Naive B cell (primary cell): Measurements from ENCODE around the gene AHRR. TPM values are rescaled to one million over a fixed set of nuclear protein-coding genes. Genes with fewer than 3 reads are reported as not detected.

ENCODE experiments used
- ATAC-seq, 2 donors: fragments of 150-1000 bp; cut with Tn5 transposase; 2 replicates each; pipeline ENCODE4 v1.10.0; 2021; ENCODE audit warnings: low read depth in 2 of 2, mild to moderate bottlenecking in 2 of 2, moderate library complexity in 2 of 2
- DNase-seq: peaks from one replicate; pipeline ENCODE4 v3.0.0; 2022
- H3K27ac Mint-ChIP-seq, 6 donors: one replicate each; pipeline ENCODE4 v1.8.0; 2020 to 2022; ENCODE audit warnings: mild to moderate bottlenecking in 6 of 6, mixed read lengths in 6 of 6, moderate library complexity in 5 of 6, inconsistent platforms in 2 of 6
- H3K27me3 Mint-ChIP-seq, 3 donors: one replicate each; pipeline ENCODE4 v1.8.0; 2021 to 2022; ENCODE audit warnings: mixed read lengths in 3 of 3, mild to moderate bottlenecking in 1 of 3
- H3K36me3 Mint-ChIP-seq, 2 donors: one replicate each; pipeline ENCODE4 v1.8.0; 2020 to 2022; ENCODE audit warnings: mixed read lengths in 2 of 2, inconsistent platforms in 1 of 2, mild to moderate bottlenecking in 1 of 2
- H3K4me1 Mint-ChIP-seq, 3 donors: one replicate each; pipeline ENCODE4 v1.8.0; 2020 to 2022; ENCODE audit warnings: mixed read lengths in 3 of 3, inconsistent platforms in 1 of 3, mild to moderate bottlenecking in 1 of 3, moderate library complexity in 1 of 3
- H3K4me3 Mint-ChIP-seq, 8 donors: one replicate each; pipeline ENCODE4 v1.8.0; 2020 to 2022; ENCODE audit warnings: mild to moderate bottlenecking in 8 of 8, mixed read lengths in 8 of 8, moderate library complexity in 8 of 8, inconsistent platforms in 2 of 8
- H3K9me3 Mint-ChIP-seq, 7 donors: one replicate each; pipeline ENCODE4 v1.8.0; 2020 to 2022; ENCODE audit warnings: mixed read lengths in 7 of 7, mild to moderate bottlenecking in 5 of 7, inconsistent platforms in 2 of 7, moderate library complexity in 1 of 7
- polyA plus RNA-seq, 6 donors: library from polyadenylated mRNA; unstranded; fragments of 300-500 nt; fragmentation: Illumina TruSeq; gene quantifications; one replicate each; pipeline ENCODE4 v1.2.3, GENCODE V29; 2021; ENCODE audit warnings: low read depth in 6 of 6

The AHRR gene
- polyA plus RNA-seq, 6 donors from 2014 or later: 0.09 TPM; not detected in 5

DNA sequence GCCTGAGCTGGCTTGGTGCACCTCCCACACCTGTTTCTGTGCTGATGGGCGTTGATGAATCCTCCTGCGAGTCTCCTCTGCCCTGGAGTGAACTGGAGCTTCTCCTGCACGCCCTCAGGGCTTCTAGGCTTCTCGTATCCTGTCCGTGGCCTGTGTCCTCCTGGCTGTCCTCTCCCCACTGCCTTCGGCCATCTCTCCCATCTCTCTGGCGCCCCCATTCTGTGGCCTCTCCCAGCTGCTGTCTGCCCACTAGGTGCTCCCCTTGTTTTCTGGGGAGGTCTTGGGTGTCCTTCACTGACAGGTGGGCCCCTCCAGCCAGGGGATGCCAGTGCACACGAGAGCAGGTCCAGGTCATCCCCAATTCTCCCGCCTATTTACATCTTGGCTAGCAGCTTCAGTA lies 28.8 kb downstream of the AHRR start:
- no peak overlapping the region for H3K4me3 Mint-ChIP-seq
- no peak overlapping the region for H3K27ac Mint-ChIP-seq
- ATAC-seq: no peak
- no peak for DNase-seq
- peaks cover 0 to 4% (median 0%) of the 10 kb centered on the region in 7 donors for H3K9me3 Mint-ChIP-seq
- peaks cover 0 to 7% (median 7%) of the 10 kb centered on the region in 3 donors for H3K4me1 Mint-ChIP-seq
- peaks cover 32 to 48% (median 48%) of the 10 kb centered on the region in 3 donors for H3K27me3 Mint-ChIP-seq
- H3K36me3 Mint-ChIP-seq: no peaks in the 10 kb centered on the region

DNA sequence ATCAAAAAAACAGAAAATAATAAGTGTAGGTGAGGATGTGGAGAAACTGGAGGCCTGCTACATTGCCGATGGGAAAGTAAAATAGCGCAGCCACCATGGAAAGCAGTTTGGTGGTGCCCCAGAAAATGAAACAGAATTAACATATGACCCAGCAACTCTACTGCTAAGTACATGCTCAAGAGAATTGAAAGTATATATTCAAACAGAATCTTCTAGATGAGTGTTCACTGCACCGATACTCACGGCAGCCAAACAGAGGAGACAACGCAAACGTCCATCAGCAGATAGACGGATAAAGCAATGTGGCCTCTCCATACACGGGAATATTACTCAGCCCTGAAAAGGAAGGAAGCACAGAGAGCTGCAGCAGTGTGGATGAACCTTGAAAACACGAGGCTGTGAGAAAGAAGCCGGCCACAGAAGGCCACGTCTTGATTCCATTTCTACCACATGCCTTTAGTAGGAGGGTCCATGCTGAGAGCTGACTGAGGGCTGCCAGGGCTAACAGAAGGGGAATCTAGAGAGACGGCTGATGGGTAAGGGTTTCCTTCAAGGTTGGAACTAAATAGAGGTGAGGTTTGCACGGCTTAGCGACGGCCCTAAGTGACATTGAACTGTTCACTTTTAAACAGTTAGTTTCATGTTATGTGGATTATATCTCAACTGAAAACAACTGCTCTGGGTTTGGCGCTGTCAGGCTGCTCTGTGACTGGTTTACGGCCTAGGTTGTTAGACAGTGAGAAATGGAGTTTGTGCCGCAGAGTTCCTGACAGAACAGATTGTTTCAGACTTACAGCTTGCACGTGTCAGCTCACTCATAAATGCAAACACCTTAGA lies 29.8 kb downstream of the AHRR start:
- no peak for DNase-seq
- Mint-ChIP-seq H3K9me3 (peaks cover 0 to 4% (median 0%) of the 10 kb centered on the region in 7 donors), H3K36me3 (no peaks in the 10 kb centered on the region), H3K4me3 (no peak overlapping the region), H3K27ac (no peak overlapping the region), H3K4me1 (peaks cover 0 to 10% (median 7%) of the 10 kb centered on the region in 3 donors), H3K27me3 (peaks cover 27 to 44% (median 42%) of the 10 kb centered on the region in 3 donors)
- ATAC-seq: no peak

DNA sequence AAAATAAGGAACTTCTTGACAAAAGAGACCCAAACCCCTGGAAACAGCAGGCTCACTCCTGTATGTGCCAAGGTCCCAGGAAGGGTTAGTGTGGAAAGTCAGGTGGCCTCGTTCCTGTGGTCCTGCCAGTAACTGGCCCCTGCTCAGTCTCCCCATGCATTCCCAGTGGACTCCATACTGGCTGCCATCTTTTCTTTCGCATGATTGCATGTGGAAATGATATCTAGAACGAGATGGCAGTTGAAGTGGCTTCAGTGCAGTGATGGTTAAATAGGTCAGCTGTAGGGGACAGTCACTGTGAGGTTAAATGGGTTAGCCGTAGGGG lies 30.4 kb downstream of the AHRR start:
- no peak for DNase-seq
- Mint-ChIP-seq H3K27me3 (peaks cover 21 to 38% (median 37%) of the 10 kb centered on the region in 3 donors), H3K27ac (no peak overlapping the region), H3K36me3 (no peaks in the 10 kb centered on the region), H3K4me1 (peaks cover 0 to 5% (median 1%) of the 10 kb centered on the region in 3 donors), H3K9me3 (peaks cover 0 to 4% (median 0%) of the 10 kb centered on the region in 7 donors), H3K4me3 (no peak overlapping the region)
- ATAC-seq: no peak

DNA sequence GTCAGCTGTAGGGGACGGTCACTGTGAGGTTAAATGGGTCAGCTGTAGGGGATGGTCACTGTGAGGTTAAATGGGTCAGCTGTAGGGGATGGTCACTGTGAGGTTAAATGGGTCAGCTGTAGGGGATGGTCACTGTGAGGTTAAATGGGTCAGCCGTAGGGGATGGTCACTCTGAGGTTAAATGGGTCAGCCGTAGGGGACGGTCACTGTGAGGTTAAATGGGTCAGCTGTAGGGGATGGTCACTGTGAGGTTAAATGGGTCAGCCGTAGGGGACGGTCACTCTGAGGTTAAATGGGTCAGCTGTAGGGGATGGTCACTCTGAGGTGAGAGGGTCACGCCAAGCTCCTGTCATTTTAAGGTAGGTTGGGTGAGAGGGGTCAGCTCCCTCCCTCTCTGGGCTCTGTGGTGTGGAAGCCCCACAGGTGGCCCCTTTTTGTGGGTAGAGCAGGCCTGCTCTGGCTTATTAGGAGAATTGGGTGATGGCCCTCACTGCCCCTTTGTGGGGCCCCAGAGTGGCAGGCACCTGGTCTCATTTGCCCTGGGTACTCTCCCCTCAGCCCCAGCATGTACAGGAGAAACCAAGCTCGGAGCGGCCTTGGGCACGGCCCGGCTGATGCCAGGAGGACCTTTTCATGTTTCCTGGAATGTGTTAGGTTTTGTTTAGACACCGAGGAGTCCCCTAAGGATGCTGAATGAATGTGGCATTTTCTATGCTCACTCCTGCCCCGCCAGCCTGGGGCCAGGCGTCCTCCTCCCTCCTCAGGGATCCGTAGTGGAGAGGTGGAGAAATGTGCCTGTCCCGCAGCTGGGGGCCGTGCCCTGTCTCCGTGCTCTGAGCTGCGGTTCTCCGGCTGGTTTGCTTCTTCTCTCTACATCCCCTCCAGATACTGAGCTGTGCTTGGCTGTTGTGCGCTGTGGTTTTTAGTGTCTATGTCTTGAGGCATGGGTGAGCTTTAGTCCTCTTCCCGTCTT lies 31.4 kb downstream of the AHRR start:
- ATAC-seq (no peak), DNase-seq (no peak)
- H3K27me3 Mint-ChIP-seq: peaks cover 18 to 30% (median 28%) of the 10 kb centered on the region in 3 donors
- no peak overlapping the region for H3K27ac Mint-ChIP-seq
- H3K4me3 Mint-ChIP-seq: no peak overlapping the region
- H3K36me3 Mint-ChIP-seq: no peaks in the 10 kb centered on the region
- H3K9me3 Mint-ChIP-seq: peaks cover 0 to 4% (median 0%) of the 10 kb centered on the region in 7 donors
- H3K4me1 Mint-ChIP-seq: peaks cover 0 to 3% (median 0%) of the 10 kb centered on the region in 3 donors

DNA sequence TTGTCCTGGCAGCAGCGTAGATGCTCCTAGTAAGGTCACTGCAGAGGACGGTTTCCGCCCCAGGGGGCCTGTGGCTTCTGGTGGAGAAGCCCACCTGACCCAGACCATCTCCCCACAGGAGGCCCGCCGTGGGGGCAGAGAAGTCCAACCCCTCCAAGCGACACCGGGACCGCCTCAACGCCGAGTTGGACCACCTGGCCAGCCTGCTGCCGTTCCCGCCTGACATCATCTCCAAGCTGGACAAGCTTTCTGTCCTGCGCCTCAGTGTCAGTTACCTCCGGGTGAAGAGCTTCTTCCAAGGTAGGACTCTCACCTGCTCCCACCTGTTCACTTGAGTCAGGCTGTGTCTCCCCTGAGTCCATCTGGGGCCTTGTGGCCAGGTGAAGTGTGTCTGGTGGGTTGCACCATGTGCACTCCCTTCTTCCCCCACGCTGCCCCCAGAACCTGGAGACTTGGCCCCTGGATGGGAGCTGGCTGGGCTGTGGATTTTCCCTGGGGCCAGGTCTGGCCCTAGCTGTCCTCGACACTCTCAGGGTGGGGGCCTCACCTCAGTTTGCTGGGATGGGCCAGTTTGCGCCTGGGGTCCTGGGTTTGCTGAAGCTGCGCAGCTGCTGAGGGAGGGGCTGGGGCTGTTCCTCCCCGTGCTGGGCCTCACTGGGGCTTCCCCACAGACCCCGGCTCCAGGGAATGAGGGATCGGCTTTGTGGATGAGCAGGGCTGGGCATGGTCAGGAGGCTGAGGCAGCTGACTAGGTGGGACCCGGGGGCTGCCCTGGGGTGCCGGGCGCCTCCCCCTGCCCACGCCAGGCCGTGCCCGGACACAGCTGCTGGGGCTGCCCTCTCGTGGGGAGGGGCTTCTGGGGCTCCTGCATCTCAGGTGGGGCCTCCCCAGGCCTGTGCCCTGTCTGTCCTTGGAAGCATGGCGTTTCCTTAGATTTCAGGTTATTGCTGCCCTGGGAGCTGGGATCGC lies 32.4 kb downstream of the AHRR start:
- Mint-ChIP-seq H3K27ac (no peak overlapping the region), H3K4me1 (peaks cover 0 to 3% (median 0%) of the 10 kb centered on the region in 3 donors), H3K27me3 (peaks cover 9 to 21% (median 18%) of the 10 kb centered on the region in 3 donors), H3K36me3 (no peaks in the 10 kb centered on the region), H3K4me3 (no peak overlapping the region), H3K9me3 (peaks cover 0 to 4% (median 0%) of the 10 kb centered on the region in 7 donors)
- no peak for ATAC-seq
- no peak for DNase-seq

DNA sequence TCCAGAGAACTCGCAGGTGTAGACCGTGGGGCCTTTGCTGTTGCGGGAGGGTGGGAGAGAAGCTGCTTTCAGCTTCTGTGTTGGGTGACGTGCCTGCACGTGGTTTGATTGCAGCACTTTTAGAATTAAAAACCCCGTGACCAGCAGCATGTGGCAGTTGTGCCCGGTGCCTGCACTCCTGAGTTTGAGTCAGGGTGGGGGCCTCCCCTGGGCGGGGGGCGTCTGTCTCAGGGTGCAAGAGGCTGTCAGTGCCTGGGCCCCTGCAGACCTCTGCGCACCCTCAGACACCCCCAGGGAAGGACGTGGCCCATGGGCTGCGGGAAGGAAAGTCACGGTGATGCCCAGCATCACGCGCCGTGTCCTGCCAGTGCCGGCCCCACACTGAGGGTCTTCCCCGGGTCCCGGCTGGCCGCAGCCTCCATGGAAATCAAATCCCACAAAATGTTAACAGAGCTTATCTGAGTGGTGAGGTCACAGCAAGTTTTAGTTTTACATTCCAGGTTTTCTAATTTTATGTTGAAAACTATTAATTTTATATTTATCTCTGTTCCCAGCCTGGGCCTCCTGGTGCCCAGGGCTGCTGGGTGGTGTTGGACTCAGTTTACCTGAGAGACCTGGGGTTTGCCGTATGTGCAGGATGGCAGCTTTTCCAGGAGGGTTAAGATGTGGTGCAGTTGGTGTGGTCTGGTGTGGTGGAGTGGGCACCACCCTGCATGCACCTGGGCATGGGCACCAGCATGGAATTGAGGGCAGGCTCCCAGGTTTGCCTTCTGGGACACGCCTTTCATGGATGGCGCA lies 33.3 kb downstream of the AHRR start:
- ATAC-seq: no peak
- H3K4me3 Mint-ChIP-seq: peak overlapping the region in 1 of 8 donors; percentile 72
- peaks cover 8 to 16% (median 14%) of the 10 kb centered on the region in 3 donors for H3K27me3 Mint-ChIP-seq
- DNase-seq: no peak
- H3K27ac Mint-ChIP-seq: no peak overlapping the region
- peaks cover 0 to 4% (median 0%) of the 10 kb centered on the region in 7 donors for H3K9me3 Mint-ChIP-seq
- no peaks in the 10 kb centered on the region for H3K36me3 Mint-ChIP-seq
- H3K4me1 Mint-ChIP-seq: peaks cover 0 to 3% (median 0%) of the 10 kb centered on the region in 3 donors

DNA sequence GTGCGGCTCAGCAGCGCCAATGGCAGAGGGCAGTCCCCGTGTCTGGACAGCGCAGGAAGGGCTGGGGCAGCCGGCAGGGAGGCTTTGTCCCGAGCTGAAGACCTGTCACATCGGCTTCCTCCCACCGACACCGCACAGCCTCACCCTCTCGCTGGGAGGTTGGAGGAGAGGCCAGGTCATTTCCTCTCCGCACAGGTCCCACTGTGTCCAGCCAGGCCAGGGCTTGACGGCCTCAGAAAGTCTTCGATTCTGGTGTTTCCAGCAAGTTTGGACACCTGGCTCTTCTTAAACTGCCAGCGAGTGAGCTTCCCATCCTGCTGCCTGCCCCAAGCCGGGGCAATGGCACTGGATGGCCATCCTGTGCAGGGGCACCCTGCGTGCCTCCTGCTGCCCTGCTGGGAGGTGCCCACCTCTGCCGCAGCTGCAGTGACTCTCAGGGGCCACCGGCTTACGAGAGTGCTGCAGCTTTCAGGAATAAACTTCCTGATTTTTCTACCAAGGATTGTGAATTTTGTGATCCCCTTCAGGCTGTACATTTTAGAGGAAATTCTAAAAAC lies 33.9 kb downstream of the AHRR start:
- no peaks in the 10 kb centered on the region for H3K36me3 Mint-ChIP-seq
- no peak for ATAC-seq
- no peak for DNase-seq
- H3K4me1 Mint-ChIP-seq: peaks cover 0 to 3% (median 0%) of the 10 kb centered on the region in 3 donors
- H3K27ac Mint-ChIP-seq: no peak overlapping the region
- H3K9me3 Mint-ChIP-seq: peaks cover 0 to 4% (median 0%) of the 10 kb centered on the region in 7 donors
- H3K4me3 Mint-ChIP-seq: no peak overlapping the region
- H3K27me3 Mint-ChIP-seq: peaks cover 10 to 13% (median 10%) of the 10 kb centered on the region in 3 donors

DNA sequence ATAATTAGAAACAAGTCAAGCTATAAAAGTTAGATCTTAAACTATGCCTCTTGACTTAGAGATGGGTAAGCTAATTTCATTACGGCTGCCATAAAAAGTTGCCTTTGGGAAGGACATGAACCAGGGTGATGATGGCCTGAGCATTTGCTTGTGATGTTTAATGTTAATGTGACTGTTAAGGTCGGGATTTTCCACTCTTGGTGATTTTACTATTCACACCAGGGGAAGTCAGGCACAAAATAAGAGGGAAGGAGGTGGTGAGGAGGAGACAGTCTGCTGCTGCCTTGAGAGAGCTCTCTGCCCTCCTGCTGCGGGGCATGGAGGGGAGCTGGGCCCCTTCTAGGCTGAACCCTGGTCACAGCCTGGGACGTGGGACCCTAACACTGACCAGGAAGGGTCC lies 34.4 kb downstream of the AHRR start:
- Mint-ChIP-seq H3K9me3 (peaks cover 0 to 4% (median 0%) of the 10 kb centered on the region in 7 donors), H3K27ac (peak overlapping the region in 1 of 6 donors; percentile 16), H3K27me3 (peaks cover 5 to 13% (median 11%) of the 10 kb centered on the region in 3 donors), H3K4me1 (peaks cover 0 to 3% (median 0%) of the 10 kb centered on the region in 3 donors), H3K4me3 (no peak overlapping the region), H3K36me3 (no peaks in the 10 kb centered on the region)
- no peak for ATAC-seq
- DNase-seq: no peak

DNA sequence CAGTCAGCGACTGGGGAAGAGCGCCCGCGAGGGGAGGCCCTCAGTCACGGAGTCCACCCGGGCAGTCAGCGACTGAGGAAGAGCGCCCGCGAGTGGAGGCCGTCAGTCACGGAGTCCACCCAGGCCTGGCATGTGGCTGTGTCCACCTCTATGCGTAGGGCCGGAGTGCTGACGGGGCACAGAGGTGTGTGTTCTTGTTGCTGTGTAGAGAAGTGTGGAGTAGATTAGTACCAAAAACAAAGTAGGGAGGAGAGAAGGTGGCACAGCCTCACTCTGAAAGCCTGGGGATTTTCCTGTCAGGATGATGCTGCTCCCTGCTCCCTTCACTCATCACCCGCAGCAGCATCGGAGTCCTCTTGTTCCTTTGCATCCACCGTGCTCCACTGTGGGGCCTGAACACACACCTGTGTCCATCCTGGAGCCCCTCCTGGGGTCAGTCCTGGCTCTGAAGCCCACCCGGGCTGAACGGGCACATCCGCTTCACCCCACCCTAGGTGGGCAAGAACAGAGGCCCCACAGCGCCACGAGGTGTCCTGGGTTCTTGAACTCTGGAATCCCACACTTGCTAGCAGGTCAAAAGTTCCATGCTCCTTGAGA lies 37.9 kb downstream of the AHRR start:
- H3K36me3 Mint-ChIP-seq: peaks cover under 1 to 2% of the 10 kb centered on the region in 2 donors
- H3K4me1 Mint-ChIP-seq: peaks cover 0 to 3% (median 0%) of the 10 kb centered on the region in 3 donors
- H3K27ac Mint-ChIP-seq: peak overlapping the region in 2 of 6 donors; percentile 58 to 95
- H3K4me3 Mint-ChIP-seq: no peak overlapping the region
- peaks cover 10 to 24% (median 17%) of the 10 kb centered on the region in 3 donors for H3K27me3 Mint-ChIP-seq
- ATAC-seq (no peak), DNase-seq (no peak)
- peaks cover 0 to 11% (median 4%) of the 10 kb centered on the region in 7 donors for H3K9me3 Mint-ChIP-seq

DNA sequence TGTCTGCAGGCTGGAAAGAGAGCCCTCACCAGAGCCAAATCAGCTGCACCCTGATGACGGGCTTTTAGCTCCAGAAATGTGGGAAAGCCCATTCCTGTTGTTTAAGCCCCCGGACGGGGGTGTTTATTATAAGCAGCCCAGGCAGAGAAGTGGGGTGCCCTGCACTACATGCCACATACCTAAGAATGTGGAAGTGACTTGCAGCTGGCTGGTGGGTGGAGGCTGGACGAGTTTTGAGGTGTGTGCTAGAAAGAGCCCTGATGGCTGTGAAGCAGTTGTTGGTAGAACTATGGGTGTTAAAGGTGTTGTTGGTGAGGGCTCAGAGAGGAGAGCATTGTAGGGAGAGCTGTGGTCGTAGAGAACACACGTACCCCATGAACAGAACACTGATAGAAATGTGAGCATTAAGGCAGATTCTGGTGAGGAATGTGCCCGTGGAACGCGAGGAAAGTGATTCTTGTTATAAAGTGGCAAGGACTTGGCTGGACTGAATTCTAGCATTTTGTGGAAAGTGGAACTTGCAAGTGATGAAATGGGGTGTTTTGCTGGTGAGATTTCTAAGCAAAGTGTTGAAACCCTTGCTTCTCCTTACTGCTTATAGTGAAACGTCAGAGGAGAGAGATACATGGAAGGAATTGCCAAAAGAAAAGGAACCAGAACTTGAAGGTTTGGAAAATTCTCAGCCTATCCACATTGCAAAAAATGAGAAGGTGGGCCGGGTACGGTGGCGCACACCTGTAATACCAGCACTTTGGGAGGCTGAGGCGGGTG lies 38.9 kb downstream of the AHRR start:
- H3K9me3 Mint-ChIP-seq: peaks cover 0 to 21% (median 14%) of the 10 kb centered on the region in 7 donors
- H3K27me3 Mint-ChIP-seq: peaks cover 10 to 24% (median 17%) of the 10 kb centered on the region in 3 donors
- H3K27ac Mint-ChIP-seq: peak overlapping the region in 1 of 6 donors; percentile 0
- H3K4me1 Mint-ChIP-seq: peaks cover 0 to 3% (median 0%) of the 10 kb centered on the region in 3 donors
- peak overlapping the region in 1 of 8 donors; percentile 17 for H3K4me3 Mint-ChIP-seq
- no peak for ATAC-seq
- DNase-seq: no peak
- peaks cover 10 to 11% of the 10 kb centered on the region in 2 donors for H3K36me3 Mint-ChIP-seq

DNA sequence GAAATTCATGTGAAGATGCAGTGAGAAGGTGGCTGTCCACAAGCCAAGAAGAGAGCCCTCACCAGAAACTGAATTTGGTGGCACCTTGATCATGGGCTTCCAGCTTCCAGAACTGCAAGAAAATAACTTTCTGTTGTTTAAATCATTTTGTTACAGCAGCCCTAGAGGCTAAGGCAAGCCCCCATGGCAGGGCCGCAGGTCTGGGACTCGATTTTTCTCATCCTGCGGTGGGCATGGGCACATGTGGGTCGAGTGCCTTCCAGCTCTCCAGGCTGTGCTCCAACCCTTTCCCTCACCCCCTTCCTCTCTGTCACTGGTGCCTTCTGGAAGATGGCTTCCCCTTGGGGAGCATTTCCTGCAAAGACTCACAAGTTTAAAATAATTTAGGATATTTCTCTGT lies 40.7 kb downstream of the AHRR start:
- Mint-ChIP-seq H3K36me3 (peaks cover 10 to 13% of the 10 kb centered on the region in 2 donors), H3K27me3 (peaks cover 10 to 24% (median 23%) of the 10 kb centered on the region in 3 donors), H3K9me3 (peaks cover 0 to 28% (median 21%) of the 10 kb centered on the region in 7 donors), H3K4me1 (peaks cover 5 to 7% (median 6%) of the 10 kb centered on the region in 3 donors), H3K4me3 (no peak overlapping the region), H3K27ac (peak overlapping the region in 1 of 6 donors; percentile 34)
- ATAC-seq: no peak
- no peak for DNase-seq
